HFFc6 (cell line): ENCODE measurements around the gene DNAJC18. TPM values are rescaled to one million over a fixed set of nuclear protein-coding genes. Genes with fewer than 3 reads are reported as not detected.
A peak's percentile ranks its signal among the peaks of the same experiment; 100 is the strongest.
"Not testable (repeated sequence)": the region's sequence is repeated elsewhere in the genome, so short reads cannot be mapped to it uniquely, and the experiment has no call there.

Experiments
- DNase-seq: peaks from one replicate; pipeline ENCODE4 v3.0.0-alpha.2; 2018
- H3K27ac Mint-ChIP-seq: 2 replicates; pipeline ENCODE4 v1.8.0; 2020; ENCODE audit warnings: mild to moderate bottlenecking, mixed read lengths
- H3K27me3 Mint-ChIP-seq: 2 replicates; pipeline ENCODE4 v1.8.0; 2021; ENCODE audit warnings: mild to moderate bottlenecking, moderate library complexity, mixed read lengths; ENCODE audit not compliant: insufficient read depth
- H3K36me3 Mint-ChIP-seq: 2 replicates; pipeline ENCODE4 v1.8.0; 2021; ENCODE audit warnings: low read depth, mixed read lengths
- H3K4me1 Mint-ChIP-seq: 2 replicates; pipeline ENCODE4 v1.8.0; 2020; ENCODE audit warnings: low read depth, mixed read lengths
- H3K4me3 Mint-ChIP-seq: 2 replicates; pipeline ENCODE4 v1.8.0; 2020; ENCODE audit warnings: mild to moderate bottlenecking, moderate library complexity, mixed read lengths
- H3K9me3 Mint-ChIP-seq: 2 replicates; pipeline ENCODE4 v1.8.0; 2020; ENCODE audit warnings: mild to moderate bottlenecking, mixed read lengths
- CTCF ChIP-seq: fragments of 200-600 bp; sonication (generic); IDR thresholded peaks from 2 replicates; pipeline ENCODE4 v1.5.0; 2021; ENCODE audit warnings: antibody characterized with exemption, mild to moderate bottlenecking
- long read RNA-seq: library from polyadenylated mRNA; unstranded; transcript quantifications from one replicate; pipeline ENCODE4 v2.0.0, GENCODE V29; 2019
- total RNA-seq, 6 experiments: library from RNA; stranded (reverse); fragmentation: NEBNext Ultra II Directional; extraction: Animal tissue kit (Norgen Biotek cat#: 25700); gene quantifications; 2 replicates in 1 of 6; 3 replicates in 5 of 6; pipeline ENCODE4 v1.2.3, GENCODE V29; 2021

Gene DNAJC18
- 10 to 100 TPM; 14.3 to 19.9 (median 18.2) TPM for total RNA-seq
- long read RNA-seq, full-length matches to known transcripts, result 8 of 12 reads
- long read RNA-seq, partial matches to known transcripts, result 0 of 12 reads
- long read RNA-seq, other reads (novel, unspliced or antisense), result 4 of 12 reads

GRCh38 chr5:139439013-139439903, at the start of gene DNAJC18:
Gene DNAJC18, minus strand, starts transcription at chr5:139439525. Its CDS starts 80 bp downstream, at chr5:139439445.
- no peaks in the 10 kb centered on the region; the same call in 1 of the 2 replicates for H3K27me3 Mint-ChIP-seq
- H3K4me1 Mint-ChIP-seq, result peaks cover 42% of the 10 kb centered on the region
- no peak for TF ChIP-seq CTCF
- H3K9me3 Mint-ChIP-seq, result no peaks in the 10 kb centered on the region
- H3K27ac Mint-ChIP-seq, result peak within 1 kb of the TSS; percentile 97
- H3K36me3 Mint-ChIP-seq, result no peaks in the 10 kb centered on the region
- peak within 1 kb of the TSS; percentile 97 for H3K4me3 Mint-ChIP-seq
- DNase-seq, result peak; percentile 81

GRCh38 chr5:139488260-139488659, 48.9 kb upstream of the DNAJC18 start:
- Mint-ChIP-seq H3K36me3 (no peaks in the 10 kb centered on the region), H3K27ac (no peak overlapping the region), H3K9me3 (no peaks in the 10 kb centered on the region), H3K4me3 (no peak overlapping the region), H3K27me3 (no peaks in the 10 kb centered on the region; the same call in 1 of the 2 replicates), H3K4me1 (peaks cover 28% of the 10 kb centered on the region)
- no peak for TF ChIP-seq CTCF
- DNase-seq, result no peak

GRCh38 chr5:139486201-139486600, 46.9 kb upstream of the DNAJC18 start:
- no peak overlapping the region for H3K4me3 Mint-ChIP-seq
- H3K36me3 Mint-ChIP-seq, result no peaks in the 10 kb centered on the region
- no peaks in the 10 kb centered on the region for H3K9me3 Mint-ChIP-seq
- no peak for DNase-seq
- H3K27ac Mint-ChIP-seq, result no peak overlapping the region
- no peak for TF ChIP-seq CTCF
- H3K27me3 Mint-ChIP-seq, result peaks cover 2% of the 10 kb centered on the region
- peaks cover 29% of the 10 kb centered on the region for H3K4me1 Mint-ChIP-seq

GRCh38 chr5:139482890-139483208, 43.5 kb upstream of the DNAJC18 start:
- Mint-ChIP-seq H3K36me3 (peaks cover 12% of the 10 kb centered on the region), H3K4me3 (peak overlapping the region; percentile 88), H3K27ac (peak overlapping the region; percentile 99), H3K4me1 (peaks cover 30% of the 10 kb centered on the region)
- H3K9me3 Mint-ChIP-seq, DNase-seq, H3K27me3 Mint-ChIP-seq: not testable (repeated sequence)

- H3K4me3 Mint-ChIP-seq, result peak within 1 kb of the TSS; percentile 88
- peak within 1 kb of the TSS; percentile 99 for H3K27ac Mint-ChIP-seq
- H3K27me3 Mint-ChIP-seq, result peaks cover 2% of the 10 kb centered on the region
- DNase-seq, result peak; percentile 98
- H3K9me3 Mint-ChIP-seq, result no peaks in the 10 kb centered on the region
- H3K36me3 Mint-ChIP-seq, result peaks cover 12% of the 10 kb centered on the region
- peak; percentile 25; the same call in 1 of the 2 replicates for TF ChIP-seq CTCF
- H3K4me1 Mint-ChIP-seq, result peaks cover 30% of the 10 kb centered on the region
These were observed 42.9 kb upstream of the DNAJC18 start, which contains the start of gene STING1 for GRCh38 chr5:139482050-139482889. Gene STING1, minus strand, starts transcription at chr5:139482758. Its CDS starts 1,054 bp downstream, at chr5:139481704.
